Skeletal muscle tissue (tissue), 4 donors: Measurements from ENCODE around the gene RIMS4. TPM values are rescaled to one million over a fixed set of nuclear protein-coding genes. Genes with fewer than 3 reads are reported as not detected.

ENCODE experiments used
- H3K27ac ChIP-seq: one replicate; pipeline ENCODE4 v1.7.0; 2013; ENCODE audit warnings: mild to moderate bottlenecking, low read depth, low read length, inconsistent platforms
- H3K27me3 ChIP-seq, 3 donors: one replicate each; pipeline ENCODE4 v1.7.0; 2013; ENCODE audit warnings: low read length in 3 of 3; ENCODE audit not compliant: control insufficient read depth in 3 of 3, insufficient read depth in 3 of 3
- H3K36me3 ChIP-seq, 3 donors: one replicate each; pipeline ENCODE4 v1.7.0; 2013; ENCODE audit warnings: low read length in 3 of 3; ENCODE audit not compliant: control insufficient read depth in 3 of 3, insufficient read depth in 3 of 3
- H3K4me1 ChIP-seq, 3 donors: one replicate each; pipeline ENCODE4 v1.7.0; 2013; ENCODE audit warnings: low read length in 3 of 3, mild to moderate bottlenecking in 3 of 3; ENCODE audit not compliant: control insufficient read depth in 3 of 3, insufficient read depth in 3 of 3
- H3K4me3 ChIP-seq, 3 donors: one replicate each; pipeline ENCODE4 v1.7.0; 2013; ENCODE audit warnings: low read length in 3 of 3
- H3K9ac ChIP-seq, 3 donors: one replicate each; pipeline ENCODE4 v1.7.0; 2013; ENCODE audit warnings: low read length in 3 of 3, mild to moderate bottlenecking in 3 of 3, moderate library complexity in 2 of 3, low read depth in 1 of 3
- H3K9me3 ChIP-seq, 3 donors: one replicate each; pipeline ENCODE4 v1.7.0; 2013; ENCODE audit warnings: low read length in 3 of 3; ENCODE audit not compliant: control insufficient read depth in 3 of 3
- total RNA-seq: library from RNA; depleted of rRNA; stranded (reverse); fragments of >200 nt; gene quantifications from one replicate; pipeline ENCODE4 v1.2.3, GENCODE V29; 2014
- donor health status: Osteomylitis.

The RIMS4 gene
- total RNA-seq, 1 donor from 2014 or later = 3.1 TPM

DNA sequence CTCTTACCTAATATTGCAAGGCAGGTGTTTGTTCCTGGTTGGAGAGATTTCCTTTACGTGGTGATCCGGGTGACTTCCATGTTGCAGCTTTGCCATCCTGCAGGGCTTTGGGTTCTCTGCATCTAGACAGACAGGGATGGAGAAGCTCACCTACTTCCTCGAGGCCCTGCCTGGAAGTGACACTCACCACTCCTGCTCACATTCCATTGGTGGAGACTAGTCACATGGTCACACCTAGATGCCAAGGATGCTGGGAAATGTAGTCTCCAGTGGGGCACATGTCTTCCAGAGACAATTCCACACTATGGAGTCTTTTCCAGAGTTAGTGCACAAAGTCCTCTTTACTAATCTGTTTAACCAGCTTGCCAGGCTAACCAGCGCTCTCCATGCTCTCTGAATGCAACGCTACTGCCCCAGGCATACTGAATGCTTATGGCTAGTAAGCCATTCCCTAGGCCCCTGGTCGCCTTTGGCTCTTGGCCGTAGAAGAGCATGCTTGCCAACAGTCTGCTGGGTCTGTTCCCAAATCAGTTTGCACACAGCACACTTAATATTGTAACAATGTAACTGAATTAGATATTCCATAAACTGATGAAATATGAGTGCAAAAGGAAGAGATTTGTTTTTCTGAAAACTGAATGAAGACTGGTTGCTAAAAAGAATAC is 71.4 kb downstream of the RIMS4 start:
- Histone ChIP-seq H3K36me3 (no peaks in the 10 kb centered on the region), H3K27me3 (no peaks in the 10 kb centered on the region), H3K4me1 (peaks cover 12 to 25% (median 17%) of the 10 kb centered on the region in 3 donors), H3K9me3 (no peaks in the 10 kb centered on the region), H3K27ac (no peak overlapping the region), H3K9ac (no peak overlapping the region), H3K4me3 (no peak overlapping the region)

DNA sequence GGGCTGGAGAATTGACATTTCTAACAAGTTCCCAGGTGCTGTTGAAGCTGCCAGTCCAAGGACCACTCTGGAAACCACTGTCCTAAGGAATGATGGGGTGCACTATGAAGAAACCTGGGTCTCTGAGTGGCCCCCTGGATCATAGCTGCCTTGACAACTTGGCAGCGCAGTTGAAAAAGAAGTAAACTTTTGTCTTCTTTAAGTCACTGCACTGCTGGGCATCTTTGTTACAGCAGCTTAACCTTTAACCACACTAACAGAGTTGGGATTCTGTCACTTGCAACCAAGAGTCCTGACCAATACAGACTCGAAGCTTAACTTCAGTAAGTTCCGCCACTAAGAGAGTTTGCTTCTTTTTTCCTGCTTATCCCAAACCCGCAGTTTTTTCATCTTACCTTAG is 73.2 kb downstream of the RIMS4 start:
- Histone ChIP-seq H3K9me3 (no peaks in the 10 kb centered on the region), H3K36me3 (no peaks in the 10 kb centered on the region), H3K4me1 (peaks cover 14 to 17% (median 16%) of the 10 kb centered on the region in 3 donors), H3K27ac (no peak overlapping the region), H3K9ac (no peak overlapping the region), H3K27me3 (no peaks in the 10 kb centered on the region), H3K4me3 (no peak overlapping the region)

DNA sequence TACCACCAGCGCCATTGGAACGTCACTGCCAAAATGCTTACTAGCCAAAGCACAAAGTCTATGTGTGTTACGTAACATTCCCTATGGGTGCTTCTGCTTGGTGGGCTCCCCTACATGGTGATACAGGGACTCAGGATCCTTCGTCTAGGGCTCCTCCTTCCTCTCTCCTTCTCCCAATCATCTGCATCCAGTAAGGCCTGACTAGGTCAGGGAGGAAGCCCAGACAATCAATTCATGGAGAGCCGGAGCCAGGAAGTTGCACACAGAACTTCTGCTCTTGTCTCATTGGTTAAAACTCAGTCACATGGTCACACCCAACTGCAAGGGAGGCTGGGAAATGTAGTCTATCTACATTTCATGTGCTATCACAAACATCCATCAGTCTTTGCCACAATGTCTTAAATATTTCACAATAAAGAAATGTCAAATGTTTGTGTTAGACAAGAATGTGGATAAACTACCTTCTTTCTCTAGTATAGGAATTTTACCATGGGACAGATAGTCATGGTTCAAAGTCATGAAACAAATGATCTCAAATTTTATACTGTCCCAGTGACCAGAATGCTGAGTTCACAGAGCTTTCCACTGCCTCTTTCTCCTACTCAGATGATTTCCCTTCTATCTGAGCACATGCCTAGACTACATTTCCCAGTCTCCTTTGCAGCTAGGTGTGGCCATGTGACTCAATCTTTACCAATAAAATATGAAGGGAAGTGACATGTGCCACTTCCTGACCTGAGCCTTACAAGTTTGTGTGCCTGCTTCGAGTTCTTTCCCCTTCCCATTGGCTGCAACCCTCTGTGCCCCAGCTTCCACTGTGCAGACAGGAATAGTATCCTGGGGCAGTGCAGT is 74.0 kb downstream of the RIMS4 start:
- Histone ChIP-seq H3K9me3 (no peaks in the 10 kb centered on the region), H3K4me3 (peak overlapping the region; percentile 4 to 32 (median 25)), H3K27ac (no peak overlapping the region), H3K27me3 (no peaks in the 10 kb centered on the region), H3K9ac (no peak overlapping the region), H3K36me3 (no peaks in the 10 kb centered on the region), H3K4me1 (peaks cover 18 to 22% (median 21%) of the 10 kb centered on the region in 3 donors)

DNA sequence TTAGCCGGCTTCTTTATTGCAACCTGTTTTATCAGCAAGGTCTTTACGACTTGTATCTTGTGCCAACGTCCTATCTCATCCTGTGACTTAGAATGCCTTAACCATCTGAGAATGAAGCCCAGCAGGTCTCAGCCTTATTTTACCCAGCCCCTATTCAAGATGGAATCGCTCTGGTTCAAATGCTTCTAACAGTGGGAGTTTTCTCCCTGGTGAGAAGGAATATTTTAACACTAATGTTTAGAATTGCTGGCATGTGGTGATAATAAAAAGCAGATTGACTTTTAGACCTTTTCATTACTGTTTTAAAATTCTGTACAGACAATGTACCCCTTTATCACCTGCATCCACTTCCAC is 74.6 kb downstream of the RIMS4 start:
- Histone ChIP-seq H3K27me3 (no peaks in the 10 kb centered on the region), H3K9ac (no peak overlapping the region), H3K9me3 (no peaks in the 10 kb centered on the region), H3K27ac (no peak overlapping the region), H3K36me3 (no peaks in the 10 kb centered on the region), H3K4me3 (peak overlapping the region in 2 of 3 donors; percentile 4 to 32), H3K4me1 (peaks cover 19 to 23% (median 22%) of the 10 kb centered on the region in 3 donors)

DNA sequence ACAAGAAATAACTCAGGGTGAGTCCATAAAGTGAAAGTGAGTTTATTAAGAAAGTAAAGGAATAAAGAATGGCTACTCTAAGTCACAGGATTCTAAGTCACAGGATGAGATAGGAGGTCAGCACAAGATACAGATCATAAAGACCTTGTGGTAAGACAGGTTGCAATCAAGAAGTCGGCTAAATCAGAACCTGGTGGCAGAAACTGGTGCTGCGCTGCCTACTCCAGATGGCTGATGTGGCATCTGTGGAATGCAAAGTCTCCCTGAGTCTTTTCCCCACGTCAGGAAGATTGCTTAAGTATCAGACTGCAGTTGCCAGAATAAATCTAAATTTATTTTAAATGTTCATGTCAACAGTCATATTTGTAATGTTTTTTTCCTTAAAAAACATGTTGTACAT is 75.4 kb downstream of the RIMS4 start:
- Histone ChIP-seq H3K27ac (no peak overlapping the region), H3K9me3 (no peaks in the 10 kb centered on the region), H3K36me3 (no peaks in the 10 kb centered on the region), H3K27me3 (no peaks in the 10 kb centered on the region), H3K4me1 (peaks cover 17 to 22% (median 22%) of the 10 kb centered on the region in 3 donors), H3K9ac (no peak overlapping the region), H3K4me3 (no peak overlapping the region)

DNA sequence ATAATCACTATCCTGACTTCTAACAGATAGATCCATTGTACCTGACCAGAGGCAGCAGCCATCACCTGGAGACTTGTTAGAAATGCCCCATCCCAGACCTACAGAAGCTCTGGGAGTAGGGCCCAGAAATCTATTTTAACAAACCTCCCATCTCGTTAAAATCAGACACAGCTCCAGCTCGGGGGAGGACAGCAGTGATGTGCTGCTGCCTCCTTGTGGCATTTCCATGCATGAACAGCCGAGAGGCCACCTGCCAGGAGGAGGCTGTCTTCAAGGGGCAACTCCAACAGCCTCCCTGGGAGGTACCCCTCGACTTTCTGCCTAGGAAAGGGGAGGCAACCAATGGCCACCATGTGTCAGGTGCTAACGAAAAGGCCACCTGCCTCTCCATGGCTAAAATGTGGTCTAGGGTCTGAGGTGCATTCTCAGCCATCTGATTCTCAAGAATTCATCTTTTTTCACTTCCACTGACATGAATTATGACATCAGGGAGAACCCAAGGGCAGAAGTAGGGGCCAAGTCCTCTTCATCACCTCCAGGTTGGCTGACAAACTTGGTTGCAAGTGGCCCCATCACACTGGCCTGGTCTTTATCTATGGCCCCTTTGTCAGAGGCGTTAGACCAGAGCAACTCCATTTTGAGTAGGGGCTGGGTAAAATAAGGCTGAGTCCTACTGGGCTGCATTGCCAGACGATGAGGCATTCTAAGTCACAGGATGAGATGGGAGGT is 76.8 kb downstream of the RIMS4 start:
- H3K36me3 ChIP-seq = no peaks in the 10 kb centered on the region
- no peak overlapping the region for H3K4me3 ChIP-seq
- H3K9me3 ChIP-seq = no peaks in the 10 kb centered on the region
- no peak overlapping the region for H3K9ac ChIP-seq
- H3K4me1 ChIP-seq = peaks cover 22 to 30% (median 23%) of the 10 kb centered on the region in 3 donors
- no peaks in the 10 kb centered on the region for H3K27me3 ChIP-seq
- no peak overlapping the region for H3K27ac ChIP-seq

DNA sequence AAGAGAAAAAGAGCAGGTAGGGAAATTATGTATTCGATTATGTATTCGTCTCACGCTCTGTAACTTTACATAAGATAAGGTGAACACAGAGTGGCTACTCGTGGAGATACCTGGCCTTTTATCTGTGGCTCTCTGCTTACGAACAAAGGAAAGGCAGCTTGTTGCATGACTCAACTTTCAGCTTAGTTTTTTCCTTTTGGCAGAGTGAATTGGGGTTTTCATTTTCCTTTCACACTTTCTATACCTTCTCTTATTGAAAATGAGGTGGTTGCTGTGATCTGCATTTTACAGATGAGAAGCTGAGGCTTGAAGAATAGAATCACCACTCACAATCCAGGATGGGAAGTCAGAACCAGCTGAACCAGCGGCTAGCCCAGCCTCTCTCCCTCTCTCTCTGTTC is 78.0 kb downstream of the RIMS4 start:
- H3K4me3 ChIP-seq = no peak overlapping the region
- H3K4me1 ChIP-seq = peaks cover 22 to 30% (median 23%) of the 10 kb centered on the region in 3 donors
- no peak overlapping the region for H3K27ac ChIP-seq
- H3K9me3 ChIP-seq = no peaks in the 10 kb centered on the region
- no peaks in the 10 kb centered on the region for H3K27me3 ChIP-seq
- no peak overlapping the region for H3K9ac ChIP-seq
- H3K36me3 ChIP-seq = peaks cover 0 to 3% (median 0%) of the 10 kb centered on the region in 3 donors

DNA sequence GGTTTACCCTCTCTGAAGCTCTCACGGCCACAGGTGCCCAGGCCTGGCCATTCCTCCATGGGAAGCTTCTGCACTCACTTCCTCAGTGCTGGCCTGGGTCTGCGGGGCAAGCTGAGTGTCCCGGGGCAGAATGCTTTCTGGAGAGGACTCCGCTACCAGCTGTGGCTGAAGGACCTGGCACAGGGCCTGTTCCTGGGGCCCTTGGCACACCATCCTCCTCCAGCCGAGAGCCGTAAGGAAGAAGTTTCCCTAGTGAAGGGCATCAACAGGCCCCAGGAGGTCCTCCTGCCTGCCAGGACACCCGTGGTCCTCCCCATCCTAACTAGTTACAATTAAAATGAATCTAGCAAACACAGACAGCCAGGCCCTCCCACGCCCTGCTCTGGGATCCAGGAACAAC is 78.7 kb downstream of the RIMS4 start:
- Histone ChIP-seq H3K36me3 (peaks cover 0 to 3% (median 0%) of the 10 kb centered on the region in 3 donors), H3K4me3 (no peak overlapping the region), H3K4me1 (peaks cover 22 to 30% (median 23%) of the 10 kb centered on the region in 3 donors), H3K9me3 (no peaks in the 10 kb centered on the region), H3K9ac (no peak overlapping the region), H3K27me3 (no peaks in the 10 kb centered on the region), H3K27ac (no peak overlapping the region)

DNA sequence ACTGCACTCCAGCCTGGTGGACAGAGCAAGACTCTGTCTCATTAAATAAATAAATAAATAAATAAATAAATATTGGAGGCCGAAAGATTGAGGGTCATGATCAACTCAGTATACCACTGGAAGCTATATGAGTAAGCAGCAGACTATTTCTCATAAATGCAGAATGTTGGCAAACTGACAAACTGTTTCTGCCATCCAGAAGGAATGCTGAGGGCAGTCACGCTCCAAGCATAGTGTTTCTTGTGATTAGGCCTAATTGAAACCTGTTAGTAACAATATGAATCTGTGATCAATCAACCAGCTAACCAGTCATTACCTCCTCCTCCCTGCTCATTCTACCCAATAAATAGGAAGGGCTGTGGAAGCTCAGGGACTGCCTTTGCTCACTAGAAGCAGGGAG is 79.9 kb downstream of the RIMS4 start:
- Histone ChIP-seq H3K9ac (no peak overlapping the region), H3K27me3 (no peaks in the 10 kb centered on the region), H3K4me3 (no peak overlapping the region), H3K4me1 (peaks cover 23 to 26% (median 24%) of the 10 kb centered on the region in 3 donors), H3K36me3 (peaks cover 0 to 3% (median 3%) of the 10 kb centered on the region in 3 donors), H3K27ac (no peak overlapping the region), H3K9me3 (no peaks in the 10 kb centered on the region)
